BLaER1 treated with 17β-estradiol and CSF1 and Interleukin-3, amounts not matched to agents 10 nM and 100 nM (cell line): Measurements from ENCODE around the gene MCTP1.

Experiments
- H3K27ac ChIP-seq, 11 experiments: shearing (Covaris generic); formaldehyde crosslinking; 2 replicates each; pipeline ENCODE4 v1.8.1; 2022
- H3K27me3 ChIP-seq, 11 experiments: shearing (Covaris generic); formaldehyde crosslinking; 2 replicates each; pipeline ENCODE4 v1.8.1; 2022
- H3K36me3 ChIP-seq, 11 experiments: shearing (Covaris generic); formaldehyde crosslinking; 2 replicates each; pipeline ENCODE4 v1.8.1; 2022
- H3K4me1 ChIP-seq, 10 experiments: shearing (Covaris generic); formaldehyde crosslinking; 2 replicates each; pipeline ENCODE4 v1.8.1; 2022
- H3K4me2 ChIP-seq, 11 experiments: shearing (Covaris generic); formaldehyde crosslinking; 2 replicates each; pipeline ENCODE4 v1.8.1; 2022
- H3K4me3 ChIP-seq, 10 experiments: shearing (Covaris generic); formaldehyde crosslinking; 2 replicates each; pipeline ENCODE4 v1.8.1; 2022
- H3K9ac ChIP-seq, 11 experiments: shearing (Covaris generic); formaldehyde crosslinking; 2 replicates each; pipeline ENCODE4 v1.8.1; 2022
- H3K9me3 ChIP-seq, 11 experiments: shearing (Covaris generic); formaldehyde crosslinking; replicated peaks in 1 of 11; 2 replicates each; pipeline ENCODE4 v1.8.1; 2022
- H4K20me1 ChIP-seq, 11 experiments: shearing (Covaris generic); formaldehyde crosslinking; 2 replicates each; pipeline ENCODE4 v1.8.1; 2022
- Cebpa-rat ChIP-seq, 11 experiments: shearing (Covaris generic); IDR thresholded peaks; 2 replicates each; pipeline ENCODE4 v1.8.1; 2022

Gene MCTP1

DNA sequence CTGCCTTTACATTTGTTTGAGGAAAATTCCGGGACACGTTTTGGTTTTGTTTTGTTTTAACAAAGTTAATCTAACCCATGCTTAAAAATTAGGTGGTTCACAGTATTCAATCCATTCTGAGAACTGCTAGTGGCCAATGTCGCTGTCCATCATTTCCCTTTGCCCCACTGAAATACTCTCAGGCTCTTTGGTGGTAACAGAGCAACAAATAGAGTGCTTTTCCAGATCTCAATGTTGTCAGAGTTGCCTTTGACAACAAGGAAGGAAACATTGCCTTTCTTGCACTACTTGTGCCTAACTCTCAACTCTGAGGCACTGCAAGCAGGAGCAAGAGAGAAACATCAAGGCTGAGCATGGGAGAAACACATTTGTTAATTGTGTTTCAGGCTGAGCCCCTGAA is 154.0 kb downstream of the MCTP1 start:
- TF ChIP-seq Cebpa-rat (IDR thresholded peaks at IDR 0.05), result no peak
- Histone ChIP-seq H3K9ac (no peak overlapping the region), H3K27me3 (no peaks in the 10 kb centered on the region), H3K4me1 (no peaks in the 10 kb centered on the region), H3K27ac (no peak overlapping the region), H3K4me2 (no peak overlapping the region), H4K20me1 (no peaks in the 10 kb centered on the region), H3K9me3 (no peaks in the 10 kb centered on the region), H3K4me3 (no peak overlapping the region), H3K36me3 (no peaks in the 10 kb centered on the region)

DNA sequence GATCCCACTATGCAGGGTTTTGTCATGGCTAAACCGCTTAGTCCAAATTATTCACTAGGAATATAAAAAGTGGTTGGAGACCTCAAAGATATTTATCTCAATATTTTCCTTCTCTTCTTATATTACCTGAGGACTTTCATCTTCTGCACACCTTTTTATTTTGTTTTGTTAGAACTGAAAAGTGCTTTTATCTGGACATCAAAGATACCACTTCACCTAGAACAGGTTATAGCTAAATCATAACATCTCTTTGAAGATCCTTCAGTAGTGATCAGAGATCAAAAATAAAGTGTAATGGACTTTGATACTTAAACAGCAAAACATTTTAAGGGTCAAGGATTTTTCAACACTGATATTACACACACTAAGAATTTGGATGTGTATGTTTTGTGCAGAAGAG is 160.2 kb downstream of the MCTP1 start:
- Histone ChIP-seq H3K9me3 (no peaks in the 10 kb centered on the region), H3K27ac (no peak overlapping the region), H3K4me3 (no peak overlapping the region), H3K4me1 (no peaks in the 10 kb centered on the region), H3K4me2 (no peak overlapping the region), H3K36me3 (no peaks in the 10 kb centered on the region), H3K27me3 (no peaks in the 10 kb centered on the region), H3K9ac (no peak overlapping the region), H4K20me1 (no peaks in the 10 kb centered on the region)
- no peak for TF ChIP-seq Cebpa-rat (IDR thresholded peaks at IDR 0.05)

DNA sequence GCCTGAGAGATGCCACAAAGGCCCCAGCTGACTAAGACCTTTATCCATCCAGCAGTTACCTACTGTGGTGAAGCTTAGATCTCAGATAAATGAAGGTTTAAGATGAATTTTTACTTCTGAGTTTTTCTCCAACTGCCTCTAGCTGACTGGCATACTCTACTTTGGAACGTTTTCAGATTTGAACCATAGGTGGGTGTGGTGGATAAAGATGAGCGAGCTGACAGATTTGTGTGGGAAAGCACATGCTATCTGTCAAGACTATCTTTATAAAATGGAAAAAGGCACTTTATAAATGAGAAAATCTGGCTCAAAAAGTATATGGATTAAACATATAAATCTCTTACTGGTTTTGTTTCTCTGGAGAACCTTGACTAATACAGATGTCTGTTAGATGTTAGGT is 160.8 kb downstream of the MCTP1 start:
- Histone ChIP-seq H3K4me3 (no peak overlapping the region), H3K9ac (no peak overlapping the region), H3K9me3 (no peaks in the 10 kb centered on the region), H3K4me1 (no peaks in the 10 kb centered on the region), H3K4me2 (no peak overlapping the region), H4K20me1 (no peaks in the 10 kb centered on the region), H3K27ac (no peak overlapping the region), H3K36me3 (no peaks in the 10 kb centered on the region), H3K27me3 (no peaks in the 10 kb centered on the region)
- no peak for TF ChIP-seq Cebpa-rat (IDR thresholded peaks at IDR 0.05)

DNA sequence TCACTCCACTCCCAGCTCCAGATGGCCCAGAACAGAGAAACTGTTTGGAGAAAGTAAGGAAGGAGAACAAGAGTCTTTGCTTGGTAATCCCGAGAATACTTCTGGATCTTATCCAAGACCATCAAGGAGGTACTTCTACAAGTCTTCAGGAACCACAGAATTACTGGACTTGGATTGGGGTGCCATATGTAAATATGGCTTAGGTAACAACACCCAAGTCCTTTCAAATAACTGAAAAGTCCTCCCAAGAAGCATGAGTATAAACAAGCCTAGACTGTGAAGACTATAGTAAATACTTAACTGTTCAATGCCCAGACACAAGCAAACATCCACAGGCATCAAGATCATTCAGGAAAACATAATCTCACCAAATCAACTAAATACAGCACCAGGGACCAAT is 170.0 kb downstream of the MCTP1 start:
- no peaks in the 10 kb centered on the region for H4K20me1 ChIP-seq
- TF ChIP-seq Cebpa-rat (IDR thresholded peaks at IDR 0.05), result no peak
- no peak overlapping the region for H3K4me2 ChIP-seq
- H3K36me3 ChIP-seq, result no peaks in the 10 kb centered on the region
- no peak overlapping the region for H3K27ac ChIP-seq
- H3K27me3 ChIP-seq, result no peaks in the 10 kb centered on the region
- no peaks in the 10 kb centered on the region for H3K4me1 ChIP-seq
- no peak overlapping the region for H3K4me3 ChIP-seq
- no peak overlapping the region for H3K9ac ChIP-seq
- peaks cover 0 to 9% (median 0%) of the 10 kb centered on the region in 11 experiments; a peak in 2 of 22 replicates for H3K9me3 ChIP-seq

DNA sequence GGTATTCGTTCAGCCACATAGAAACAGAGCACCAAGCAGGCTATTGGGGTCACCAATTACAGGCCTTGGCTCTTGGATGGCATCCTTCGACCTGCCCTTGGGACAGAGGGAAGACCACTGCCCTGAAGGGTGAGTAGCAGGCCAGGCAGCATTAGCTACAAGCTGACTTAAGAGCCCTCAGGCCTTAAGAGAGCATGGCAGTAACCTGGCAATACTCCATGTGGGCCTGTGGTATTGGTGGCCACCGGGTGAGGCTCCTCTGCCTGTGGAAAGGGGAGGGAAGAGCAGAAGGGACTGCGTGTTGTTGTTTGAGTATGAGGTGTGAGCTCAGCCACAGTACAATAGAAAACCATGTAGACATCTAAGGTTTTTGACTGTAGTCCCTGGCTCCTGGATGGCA is 170.6 kb downstream of the MCTP1 start:
- H3K36me3 ChIP-seq, result no peaks in the 10 kb centered on the region
- H3K9ac ChIP-seq, result no peak overlapping the region
- peaks cover 0 to 9% (median 0%) of the 10 kb centered on the region in 11 experiments; a peak in 2 of 22 replicates for H3K9me3 ChIP-seq
- H3K27me3 ChIP-seq, result no peaks in the 10 kb centered on the region
- H3K4me3 ChIP-seq, result no peak overlapping the region
- H3K4me2 ChIP-seq, result no peak overlapping the region
- no peaks in the 10 kb centered on the region for H3K4me1 ChIP-seq
- TF ChIP-seq Cebpa-rat (IDR thresholded peaks at IDR 0.05), result no peak
- no peaks in the 10 kb centered on the region for H4K20me1 ChIP-seq
- H3K27ac ChIP-seq, result no peak overlapping the region

DNA sequence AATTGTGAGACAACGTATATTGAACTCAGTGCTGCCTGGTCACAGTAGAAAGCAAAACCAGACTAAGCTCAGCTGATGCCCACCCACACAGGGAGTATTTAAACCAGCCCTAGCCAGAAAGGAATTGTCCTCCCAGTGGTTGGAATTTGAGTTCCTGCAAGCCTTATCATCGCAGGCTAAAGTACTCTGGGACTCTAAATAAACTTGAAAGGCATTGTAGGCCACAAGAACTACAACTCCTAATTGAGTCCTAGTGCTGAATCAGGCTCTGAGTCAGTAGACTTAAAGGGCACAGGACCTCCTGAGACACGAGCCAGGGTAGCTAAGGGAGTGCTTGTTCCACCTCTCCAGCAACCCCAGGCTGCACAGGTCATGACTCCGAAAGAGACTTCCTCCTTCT is 171.4 kb downstream of the MCTP1 start:
- no peak for TF ChIP-seq Cebpa-rat (IDR thresholded peaks at IDR 0.05)
- Histone ChIP-seq H3K36me3 (no peaks in the 10 kb centered on the region), H3K4me2 (no peak overlapping the region), H3K27me3 (no peaks in the 10 kb centered on the region), H3K4me1 (no peaks in the 10 kb centered on the region), H3K9me3 (peaks cover 0 to 9% (median 0%) of the 10 kb centered on the region in 11 experiments; a peak in 2 of 22 replicates), H4K20me1 (no peaks in the 10 kb centered on the region), H3K9ac (no peak overlapping the region), H3K4me3 (no peak overlapping the region), H3K27ac (no peak overlapping the region)

DNA sequence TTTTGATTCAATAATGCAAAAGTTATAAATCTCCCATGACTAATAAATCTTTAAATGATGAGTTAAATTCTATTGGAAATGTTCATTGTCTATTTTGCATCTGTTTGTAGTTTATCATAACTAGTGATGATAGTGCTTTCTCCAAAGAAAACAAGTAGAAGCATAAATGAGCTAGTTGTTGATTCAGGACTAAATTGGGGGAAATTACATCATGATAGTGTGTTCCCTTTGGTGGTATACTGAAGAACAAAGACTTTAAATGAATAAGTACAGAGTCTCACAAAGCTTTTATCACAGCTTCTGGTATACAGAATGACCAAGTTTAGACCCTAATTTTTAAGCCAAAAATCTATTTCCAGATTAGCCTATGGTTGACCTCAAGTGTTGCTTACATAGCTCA is 173.8 kb downstream of the MCTP1 start:
- no peaks in the 10 kb centered on the region for H3K36me3 ChIP-seq
- no peaks in the 10 kb centered on the region for H4K20me1 ChIP-seq
- no peak overlapping the region for H3K9ac ChIP-seq
- no peak overlapping the region for H3K27ac ChIP-seq
- no peaks in the 10 kb centered on the region for H3K4me1 ChIP-seq
- no peak overlapping the region for H3K4me3 ChIP-seq
- no peaks in the 10 kb centered on the region for H3K27me3 ChIP-seq
- no peak overlapping the region for H3K4me2 ChIP-seq
- peaks cover 0 to 5% (median 0%) of the 10 kb centered on the region in 11 experiments; a peak in 2 of 22 replicates for H3K9me3 ChIP-seq
- TF ChIP-seq Cebpa-rat (IDR thresholded peaks at IDR 0.05), result no peak

DNA sequence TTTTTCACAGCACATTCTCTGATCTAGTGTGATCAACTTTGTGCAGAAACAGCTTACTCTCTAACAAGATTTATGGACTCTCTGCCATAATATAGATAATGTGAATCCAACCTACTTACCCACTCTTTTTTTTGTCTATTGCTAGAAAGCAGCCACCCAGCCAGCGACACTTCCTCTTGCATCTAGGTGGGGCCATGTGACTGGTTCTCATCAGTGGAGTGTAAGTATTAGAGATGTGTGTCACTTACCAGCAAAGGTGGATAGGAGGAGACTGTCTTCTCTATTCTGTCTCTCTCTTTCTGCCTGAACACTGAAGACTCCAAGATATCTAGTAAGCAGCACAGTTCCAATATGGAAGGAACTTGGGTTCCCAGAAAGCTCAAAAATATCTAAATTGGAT is 174.8 kb downstream of the MCTP1 start:
- Histone ChIP-seq H3K4me3 (no peak overlapping the region), H3K4me2 (no peak overlapping the region), H3K27ac (no peak overlapping the region), H3K36me3 (no peaks in the 10 kb centered on the region), H3K9me3 (peaks cover 0 to 5% (median 0%) of the 10 kb centered on the region in 11 experiments; a peak in 2 of 22 replicates), H3K27me3 (no peaks in the 10 kb centered on the region), H3K9ac (no peak overlapping the region), H4K20me1 (no peaks in the 10 kb centered on the region), H3K4me1 (no peaks in the 10 kb centered on the region)
- TF ChIP-seq Cebpa-rat (IDR thresholded peaks at IDR 0.05), result no peak

DNA sequence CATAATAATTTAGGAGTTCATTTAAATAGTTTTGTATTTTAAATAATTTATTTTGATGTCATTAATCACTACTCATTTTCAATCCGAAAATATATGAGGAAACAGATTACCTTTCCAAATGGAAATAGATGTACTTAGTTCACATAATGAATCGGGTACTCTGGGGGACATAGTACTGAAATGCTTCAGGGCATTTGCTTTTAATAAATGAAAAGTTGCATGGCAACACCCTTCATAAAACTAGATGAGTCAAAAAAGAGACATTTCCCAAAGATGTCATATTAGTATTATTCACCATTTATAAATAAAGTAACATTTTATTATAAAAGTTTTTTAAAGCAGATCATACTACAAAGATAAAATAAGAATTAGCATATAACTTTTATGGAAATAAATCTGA is 177.8 kb downstream of the MCTP1 start:
- no peak for TF ChIP-seq Cebpa-rat (IDR thresholded peaks at IDR 0.05)
- Histone ChIP-seq H4K20me1 (no peaks in the 10 kb centered on the region), H3K36me3 (no peaks in the 10 kb centered on the region), H3K9ac (no peak overlapping the region), H3K9me3 (no peaks in the 10 kb centered on the region), H3K4me2 (no peak overlapping the region), H3K4me3 (no peak overlapping the region), H3K27me3 (no peaks in the 10 kb centered on the region), H3K27ac (no peak overlapping the region), H3K4me1 (peaks cover 0 to 12% (median 0%) of the 10 kb centered on the region in 10 experiments; a peak in 3 of 20 replicates)

DNA sequence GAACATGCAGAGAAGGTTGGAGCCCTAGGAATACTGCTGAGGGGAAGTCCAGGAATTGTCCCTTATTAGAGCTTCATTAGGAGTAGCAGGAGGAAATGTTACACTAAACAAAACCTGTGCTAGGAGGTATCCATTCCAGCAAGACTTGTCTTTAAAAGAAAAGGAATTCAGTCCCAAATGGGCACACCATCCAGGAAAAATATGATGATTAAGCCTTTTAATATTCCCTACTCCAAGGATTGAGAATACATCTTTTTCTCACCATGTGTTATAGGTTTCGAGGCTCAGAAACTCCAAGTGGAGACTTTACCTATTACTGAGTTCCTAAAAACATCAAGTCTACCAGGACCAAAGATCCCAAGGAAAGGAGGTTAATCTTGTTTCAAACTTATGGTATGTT is 179.3 kb downstream of the MCTP1 start:
- no peak for TF ChIP-seq Cebpa-rat (IDR thresholded peaks at IDR 0.05)
- no peaks in the 10 kb centered on the region for H4K20me1 ChIP-seq

More for the DNA sequence above, 179.3 kb downstream of the MCTP1 start:
- Histone ChIP-seq H3K27me3 (no peaks in the 10 kb centered on the region), H3K4me1 (peaks cover 0 to 14% (median 0%) of the 10 kb centered on the region in 10 experiments; a peak in 3 of 20 replicates), H3K9me3 (no peaks in the 10 kb centered on the region), H3K9ac (no peak overlapping the region), H3K4me2 (no peak overlapping the region), H3K27ac (no peak overlapping the region), H3K36me3 (no peaks in the 10 kb centered on the region), H3K4me3 (no peak overlapping the region)
